VCaP (cell line): ENCODE measurements around the gene CT47B1.
"Not testable (repeated sequence)": the region's sequence is repeated elsewhere in the genome, so short reads cannot be mapped to it uniquely, and the experiment has no call there.

Source experiments
- H3K27ac ChIP-seq: fragments of 450-650 bp; 2 replicates; pipeline ENCODE4 v1.5.1; 2017
- CTCF ChIP-seq: fragments of 450-650 bp; conservative IDR thresholded peaks from 2 replicates; pipeline ENCODE4 v1.5.1; 2017; ENCODE audit warnings: mild to moderate bottlenecking, moderate library complexity

CT47B1 gene

GRCh38 chrX:120875766-120876165 lies at the start of gene CT47B1:
TSS of gene CT47B1 (minus strand) at chrX:120875866. CDS start at chrX:120875670, 196 bp downstream.
- H3K27ac ChIP-seq, result not testable (repeated sequence)

- no peak for TF ChIP-seq CTCF
- H3K27ac ChIP-seq, result no peak overlapping the region
These were observed 748 bp downstream of the CT47B1 start for GRCh38 chrX:120874678-120875557.

GRCh38 chrX:120857240-120857639 lies 18.4 kb downstream of the CT47B1 start:
- H3K27ac ChIP-seq, result no peak overlapping the region
- no peak for TF ChIP-seq CTCF

GRCh38 chrX:120840827-120841226 lies 34.8 kb downstream of the CT47B1 start:
- H3K27ac ChIP-seq, result no peak overlapping the region
- no peak for TF ChIP-seq CTCF

GRCh38 chrX:120839491-120839890 lies 36.2 kb downstream of the CT47B1 start:
- no peak overlapping the region for H3K27ac ChIP-seq
- TF ChIP-seq CTCF, result no peak

GRCh38 chrX:120827213-120827612 lies 48.5 kb downstream of the CT47B1 start:
- H3K27ac ChIP-seq, result not testable (repeated sequence)

- no peak for TF ChIP-seq CTCF
- no peak overlapping the region for H3K27ac ChIP-seq
These were observed 50.5 kb downstream of the CT47B1 start for GRCh38 chrX:120825146-120825545.

GRCh38 chrX:120824021-120824420 lies 51.6 kb downstream of the CT47B1 start:
- TF ChIP-seq CTCF, result no peak
- no peak overlapping the region for H3K27ac ChIP-seq

GRCh38 chrX:120823556-120823955 lies 52.1 kb downstream of the CT47B1 start:
- no peak for TF ChIP-seq CTCF
- H3K27ac ChIP-seq, result no peak overlapping the region
